HG02798 (cell line): ENCODE measurements around the gene RNF225.
"Not testable (repeated sequence)": the region's sequence is repeated elsewhere in the genome, so short reads cannot be mapped to it uniquely, and the experiment has no call there.

Experiments used
- ATAC-seq: cut with Tn5 transposase; IDR thresholded peaks from one replicate; pipeline ENCODE4 v1.9.1; 2021; ENCODE audit warnings: mild to moderate bottlenecking; ENCODE audit not compliant: unreplicated experiment, poor library complexity

The RNF225 gene

DNA sequence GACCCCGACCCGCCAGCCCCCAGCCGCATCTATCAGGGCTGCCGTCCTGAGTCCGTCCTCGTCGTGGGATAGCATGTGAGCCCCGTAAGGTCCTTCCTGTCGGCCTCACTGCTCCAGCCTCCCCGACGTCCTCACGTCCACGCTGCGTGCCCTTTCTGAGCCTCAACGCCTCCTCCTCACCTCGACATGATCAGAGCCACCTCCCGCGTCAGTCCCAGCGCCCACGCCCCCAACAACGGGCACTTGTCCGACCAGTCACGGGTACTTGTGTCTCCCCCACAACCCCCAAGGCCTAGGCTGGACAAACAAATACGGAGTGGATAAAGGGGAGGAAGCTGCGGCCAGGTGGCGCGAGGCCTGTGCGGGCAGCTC, 33.6 kb upstream of the RNF225 start:
- ATAC-seq: peak; percentile 9

GRCh38 chr19:58362272-58362994, 33.0 kb upstream of the RNF225 start, which contains the start of gene ZNF497:
TSS of gene ZNF497 (minus strand) at chr19:58362751. CDS start at chr19:58357635, 5,116 bp downstream.
- ATAC-seq: peak; percentile 89

DNA sequence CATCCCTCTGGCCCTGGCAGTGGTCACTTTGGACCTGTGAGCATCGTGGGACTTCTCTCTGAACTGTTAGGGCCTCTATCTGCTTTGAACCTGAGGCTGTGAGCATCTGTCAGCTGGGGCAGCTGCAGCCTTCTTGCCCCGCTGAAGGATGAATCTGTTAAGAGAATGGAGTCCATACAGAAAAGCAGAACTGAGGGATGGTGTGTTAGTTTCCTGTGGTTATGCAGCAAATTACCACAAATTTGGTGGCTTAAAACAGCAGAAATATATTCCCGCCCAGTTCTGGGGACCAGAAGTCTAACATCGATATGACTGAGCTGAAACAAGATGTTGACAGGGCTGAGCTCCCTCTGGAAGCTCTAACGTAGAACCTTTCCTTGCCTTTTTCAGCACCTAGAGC, 31.3 kb upstream of the RNF225 start:
- ATAC-seq: no peak

DNA sequence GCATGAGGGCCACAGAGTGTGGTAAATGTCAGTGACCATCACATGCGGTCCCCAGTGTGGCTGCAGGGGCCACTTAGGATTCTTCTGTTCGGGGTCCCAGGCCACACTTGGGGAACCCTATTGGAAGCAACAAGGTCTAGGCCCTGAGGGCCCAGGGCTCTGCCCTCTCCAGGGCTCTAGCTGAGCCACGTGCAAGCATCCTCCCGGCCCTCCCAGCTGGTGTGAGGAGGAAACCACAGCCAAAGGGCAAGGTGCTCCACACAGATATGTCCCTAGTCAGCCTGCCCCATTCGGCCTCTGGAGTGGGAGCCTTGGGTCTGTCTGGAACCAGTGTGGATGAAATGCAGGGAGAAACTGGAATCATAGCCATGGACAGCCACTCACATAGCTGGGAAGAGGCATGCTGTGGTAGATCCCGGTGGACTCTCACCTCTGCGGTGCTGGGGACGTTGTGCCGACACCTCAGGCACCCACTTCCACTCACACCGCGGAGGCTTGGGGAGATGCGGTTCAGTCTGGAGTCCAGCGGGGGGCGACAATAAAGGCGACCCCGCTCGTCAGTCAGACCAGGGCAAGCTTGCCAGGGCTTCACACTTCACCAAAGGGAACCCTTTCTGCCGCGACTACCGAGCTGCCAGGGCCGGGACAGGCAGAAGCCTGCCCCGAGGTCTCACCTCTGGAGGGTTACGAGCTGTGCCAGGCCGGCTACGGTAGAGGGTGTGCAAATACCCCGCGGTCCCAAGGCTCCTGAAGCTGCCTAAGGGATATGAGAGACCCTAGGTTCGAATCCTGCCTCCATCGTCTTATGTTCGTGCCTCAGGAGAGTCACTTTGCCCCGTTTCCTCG, 28.6 kb upstream of the RNF225 start:
- ATAC-seq: no peak

DNA sequence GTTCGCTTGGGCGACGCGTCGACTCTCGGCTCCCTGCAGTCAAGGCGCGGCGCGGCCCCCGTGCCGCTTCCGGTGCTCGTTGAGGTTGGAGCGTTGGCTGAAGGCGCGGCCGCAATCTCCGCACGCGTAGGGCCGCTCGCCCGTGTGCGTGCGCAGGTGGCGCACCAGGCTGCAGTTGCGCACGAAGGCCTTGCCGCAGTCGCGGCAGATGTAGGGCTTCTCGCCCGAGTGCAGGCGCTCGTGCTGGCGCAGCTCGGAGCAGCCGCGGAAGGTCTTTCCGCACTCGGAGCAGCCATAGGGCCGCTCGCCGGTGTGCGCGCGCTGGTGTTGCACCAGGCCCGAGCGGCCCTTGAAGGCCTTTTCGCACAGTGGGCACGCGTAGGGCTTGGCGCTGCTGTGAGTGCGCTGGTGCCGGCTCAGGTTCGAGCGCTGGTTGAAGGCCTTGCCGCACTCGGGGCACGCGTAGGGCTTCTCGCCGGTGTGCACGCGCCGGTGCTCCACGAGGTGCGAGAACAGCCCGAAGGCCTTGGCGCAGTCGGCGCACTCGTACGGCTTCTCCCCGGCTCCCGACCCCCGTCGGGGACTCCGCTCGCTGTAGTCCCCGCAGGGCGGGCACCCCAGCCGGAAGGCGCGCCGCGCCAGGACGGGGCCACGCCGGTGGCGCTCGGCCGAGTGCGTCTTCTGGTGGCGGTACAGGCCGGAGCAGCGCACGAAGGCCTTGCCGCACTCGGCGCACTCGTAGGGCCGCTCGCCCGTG, 27.6 kb upstream of the RNF225 start:
- ATAC-seq: no peak

DNA sequence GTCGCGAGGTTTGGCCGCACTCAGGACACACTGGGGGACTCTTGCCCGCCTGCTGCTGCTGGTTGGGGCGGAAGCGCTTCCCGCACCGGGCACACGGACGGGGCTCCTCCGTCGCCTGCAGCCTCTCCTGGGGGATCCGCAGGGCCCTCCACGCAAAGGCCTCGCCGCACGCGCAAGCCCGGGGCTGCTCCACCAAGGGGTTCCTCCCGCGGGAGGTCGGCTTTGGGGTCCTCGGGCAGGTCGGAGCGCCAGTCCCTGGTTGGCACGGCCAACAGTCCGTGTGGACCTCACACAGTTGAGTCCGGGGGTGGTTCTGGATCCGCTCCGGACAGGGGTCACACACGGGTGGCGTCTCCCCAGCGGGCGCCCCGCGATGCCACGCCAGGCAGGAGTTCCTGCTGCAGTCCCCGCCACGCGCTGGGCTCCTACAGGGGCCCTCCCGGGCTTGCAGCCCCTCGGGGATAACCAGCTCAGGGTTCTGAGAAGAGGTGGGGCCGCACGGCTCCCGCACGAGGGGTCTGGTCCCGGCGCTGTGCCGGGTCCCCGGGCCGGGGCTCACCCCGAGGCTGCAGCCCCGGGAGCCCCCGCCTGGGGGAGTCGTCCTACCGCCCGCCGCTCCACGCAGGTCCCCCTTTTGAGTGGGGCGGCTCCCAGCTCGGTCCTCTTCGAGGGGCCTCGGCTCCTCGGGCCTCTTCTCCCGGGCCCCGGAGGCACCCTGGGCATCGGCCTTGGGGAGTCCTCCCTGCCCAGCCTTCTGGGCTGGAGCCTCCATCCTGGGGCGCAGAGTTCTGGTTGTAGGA, 26.7 kb upstream of the RNF225 start:
- ATAC-seq: no peak

GRCh38 chr19:58372311-58373133, 22.9 kb upstream of the RNF225 start:
- ATAC-seq: no peak

GRCh38 chr19:58374200-58374599, 21.3 kb upstream of the RNF225 start:
- no peak for ATAC-seq

DNA sequence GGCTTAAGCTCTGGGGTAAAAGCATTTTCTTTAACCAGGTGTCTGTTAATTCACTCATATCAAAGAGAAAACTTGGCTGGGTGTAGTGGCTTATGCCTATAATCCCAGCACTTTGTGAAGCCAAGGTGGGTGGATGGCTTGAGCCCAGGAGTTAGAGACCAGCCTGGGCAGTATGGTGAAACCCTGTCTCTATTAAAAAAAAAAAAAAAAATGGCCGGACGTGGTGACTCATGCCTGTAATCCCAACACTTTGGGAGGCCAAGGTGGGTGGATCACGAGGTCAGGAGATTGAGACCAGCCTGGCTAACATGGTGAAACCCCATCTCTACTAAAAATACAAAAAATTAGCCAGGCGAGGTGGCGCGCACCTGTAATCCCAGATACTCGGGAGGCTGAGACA, 18.7 kb upstream of the RNF225 start:
- ATAC-seq: not testable (repeated sequence)

DNA sequence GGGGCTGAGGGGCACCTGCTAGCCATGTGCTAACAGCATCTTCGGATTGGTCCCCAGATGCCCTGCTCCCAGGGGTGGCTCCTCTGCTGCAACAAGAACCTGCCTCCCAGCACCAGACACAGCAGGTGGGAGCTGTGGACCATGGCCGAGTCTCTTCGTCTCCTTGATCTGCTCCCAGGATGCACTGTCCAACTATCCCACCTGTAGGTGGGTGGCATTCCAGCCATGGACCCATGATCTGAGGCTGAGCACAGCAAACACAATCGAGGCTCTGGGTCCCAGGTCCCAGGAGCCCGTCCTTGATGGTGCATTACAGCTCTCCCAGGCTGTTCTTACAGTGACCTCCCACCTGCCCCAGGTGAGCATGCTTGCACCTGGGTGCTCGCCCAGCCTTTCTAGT, 16.2 kb upstream of the RNF225 start:
- no peak for ATAC-seq

DNA sequence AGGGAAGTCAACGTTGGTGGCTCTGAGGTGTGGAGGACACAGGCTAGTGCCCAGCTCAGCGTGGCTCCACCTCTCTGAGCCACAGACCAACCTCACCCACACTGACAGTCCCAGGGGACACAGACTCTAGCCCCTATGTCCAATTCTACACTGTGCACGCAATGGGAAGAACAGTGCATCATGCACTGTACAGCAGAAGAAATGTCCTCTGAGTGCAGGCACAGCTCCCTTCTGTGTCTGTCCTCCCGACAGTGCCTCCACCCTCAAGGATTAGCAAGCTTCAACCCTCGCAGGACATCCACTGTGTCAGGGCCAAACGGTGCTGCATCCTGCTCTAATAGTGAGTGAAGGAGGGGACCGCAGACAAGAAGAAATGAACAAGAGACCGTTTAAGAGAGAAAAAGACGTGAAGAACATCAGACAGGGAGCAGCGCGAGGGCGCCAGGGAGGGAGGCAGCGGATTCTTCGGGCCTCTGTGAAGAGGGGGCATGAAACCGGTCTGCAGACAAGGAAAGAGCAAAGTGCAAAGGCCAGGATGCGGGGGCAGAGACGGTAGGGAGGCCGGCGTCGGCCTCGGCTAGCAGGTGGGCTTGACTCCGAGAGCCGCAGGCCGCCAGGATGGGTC, 15.3 kb upstream of the RNF225 start:
- no peak for ATAC-seq

DNA sequence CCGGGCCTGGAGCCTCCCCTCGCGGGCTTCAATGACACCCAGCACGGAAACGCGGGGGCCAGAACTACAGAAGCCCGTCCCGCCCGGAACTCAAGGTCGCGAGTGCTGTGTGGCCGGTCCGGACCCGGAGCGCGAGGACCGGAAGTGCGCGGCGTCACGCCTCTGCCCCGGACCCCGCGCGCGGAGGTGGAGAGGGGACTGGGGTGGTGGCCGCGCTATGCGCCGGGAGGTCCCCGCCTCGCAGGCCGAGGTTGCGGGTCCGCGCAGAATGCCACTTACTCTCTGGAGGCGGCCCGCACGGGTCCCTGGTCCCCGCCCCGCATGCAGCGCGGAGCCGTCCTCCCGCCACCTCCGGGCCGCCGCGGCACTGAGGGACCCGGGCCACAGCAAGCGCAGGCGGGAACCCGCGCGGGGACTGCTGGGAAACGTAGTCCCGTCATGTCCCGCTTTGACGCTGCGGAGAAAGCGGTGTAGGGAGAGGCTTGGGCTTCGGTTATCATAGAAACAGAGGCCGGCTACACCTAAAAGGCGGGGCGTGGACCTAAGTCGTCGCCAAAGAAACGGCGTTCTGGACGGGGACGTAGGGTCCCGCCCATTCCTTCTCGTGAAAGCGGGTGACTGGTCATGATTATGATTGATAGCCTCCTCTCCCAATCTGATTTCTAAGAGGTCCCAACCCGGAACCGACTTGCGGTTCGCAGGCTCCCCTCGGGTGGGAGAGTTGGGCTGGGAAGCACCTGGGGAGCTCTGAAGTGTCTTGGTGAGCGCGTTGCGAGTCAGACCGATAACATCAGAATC, 14.6 kb upstream of the RNF225 start, which contains the start of gene ZNF837:
Gene ZNF837, minus strand, starts transcription at position 369 of the 798 bp plus-strand sequence. CDS start 11,698 bp downstream, outside the sequence.
- peak; percentile 82 for ATAC-seq

DNA sequence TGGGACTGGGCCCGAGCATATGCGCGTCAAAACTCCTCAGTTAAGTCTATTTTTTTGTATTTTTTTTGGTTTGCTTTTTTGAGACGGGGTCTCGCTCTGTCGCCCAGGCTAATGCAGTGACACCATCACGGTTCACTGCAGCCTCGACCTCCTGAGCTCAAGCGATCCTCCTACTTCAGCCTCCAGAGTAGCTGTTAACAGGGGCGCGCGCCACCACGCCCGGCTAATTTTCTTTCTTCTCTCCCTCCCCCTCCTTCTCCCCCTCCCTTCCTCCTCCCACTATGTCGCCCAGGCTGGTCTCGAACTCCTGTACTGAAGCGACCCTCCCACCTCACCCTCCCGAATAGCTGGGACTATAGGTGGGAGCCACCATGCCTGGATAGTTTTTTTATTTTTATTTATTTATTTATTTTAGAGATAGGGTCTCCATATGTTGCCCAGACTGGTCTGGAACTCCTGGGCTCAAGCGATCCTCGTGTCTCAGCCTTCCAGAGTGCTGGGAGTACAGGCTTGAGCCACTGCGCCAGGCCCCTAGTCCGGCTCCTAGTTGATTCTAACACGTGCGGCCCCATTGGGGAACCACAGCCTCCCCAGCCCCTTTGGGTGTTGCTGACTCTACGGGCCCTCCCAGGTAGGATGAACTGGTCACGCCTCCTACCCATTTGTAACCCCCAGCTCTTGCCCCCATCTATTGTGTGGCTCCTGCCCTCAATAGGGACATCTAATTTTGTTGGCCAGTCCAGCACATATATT, 13.8 kb upstream of the RNF225 start:
- no peak for ATAC-seq

GRCh38 chr19:58382997-58383603, 12.4 kb upstream of the RNF225 start:
- ATAC-seq: no peak

DNA sequence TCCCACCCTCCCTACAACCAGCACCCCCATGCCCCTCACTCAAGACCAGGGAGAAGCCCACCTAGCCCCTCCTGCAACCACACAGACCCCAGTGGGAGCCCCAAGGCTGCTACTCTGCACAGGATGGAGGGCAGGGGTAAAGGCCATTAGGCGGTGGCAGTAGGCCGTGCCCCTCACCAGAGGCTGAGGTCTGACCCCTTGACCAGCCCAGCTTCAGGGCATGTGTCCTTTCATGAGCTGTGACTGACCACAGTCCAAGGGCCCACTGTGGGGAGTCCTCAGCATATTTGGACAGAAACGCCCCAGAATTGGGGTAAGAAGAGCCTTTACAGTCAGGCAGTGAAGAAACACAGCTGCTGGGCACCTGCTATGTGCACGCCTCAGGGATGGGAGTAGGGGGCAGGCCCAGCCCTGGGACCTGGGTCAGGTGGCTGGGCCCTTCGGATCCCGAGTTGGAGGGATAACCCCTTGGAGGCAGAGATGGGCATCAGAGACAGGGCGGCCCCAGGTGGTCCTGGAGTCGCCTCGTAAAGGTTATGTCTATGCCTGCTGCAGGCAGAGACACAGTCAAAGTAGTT, 10.1 kb upstream of the RNF225 start:
- ATAC-seq: no peak

GRCh38 chr19:58385891-58386575, 9.4 kb upstream of the RNF225 start:
- peak; percentile 2 for ATAC-seq
